Hepatocyte (in vitro differentiated cells): ENCODE results near the gene GUCY1A2. TPM values are rescaled to one million over a fixed set of nuclear protein-coding genes. Genes with fewer than 3 reads are reported as not detected.

ENCODE experiments used
- DNase-seq: peaks from one replicate; pipeline ENCODE4 v3.0.0-alpha.2; 2016; ENCODE audit warnings: low spot score
- H2AFZ ChIP-seq: fragments of 200-600 bp; sonication (generic); 2 replicates; pipeline ENCODE4 v1.6.0; 2016; ENCODE audit warnings: antibody characterized with exemption, mild to moderate bottlenecking
- H3K27ac ChIP-seq: fragments of 200-600 bp; sonication (generic); 2 replicates; pipeline ENCODE4 v1.5.1; 2016; ENCODE audit warnings: mild to moderate bottlenecking
- H3K27me3 ChIP-seq: fragments of 200-600 bp; sonication (generic); 2 replicates; pipeline ENCODE4 v1.6.1; 2016
- H3K36me3 ChIP-seq: fragments of 200-600 bp; sonication (generic); replicated peaks from 2 replicates; pipeline ENCODE4 v1.5.1; 2016; ENCODE audit warnings: low read depth; ENCODE audit not compliant: insufficient read depth
- H3K4me1 ChIP-seq: fragments of 200-600 bp; sonication (generic); 2 replicates; pipeline ENCODE4 v1.5.1; 2016; ENCODE audit warnings: mild to moderate bottlenecking, moderate library complexity; ENCODE audit not compliant: insufficient read depth
- H3K4me2 ChIP-seq: fragments of 200-600 bp; sonication (generic); 2 replicates; pipeline ENCODE4 v1.6.0; 2016
- H3K4me3 ChIP-seq: fragments of 200-600 bp; sonication (generic); 2 replicates; pipeline ENCODE4 v1.5.1; 2016; ENCODE audit warnings: mild to moderate bottlenecking
- H3K79me2 ChIP-seq: fragments of 200-600 bp; sonication (generic); 2 replicates; pipeline ENCODE4 v1.6.0; 2017; ENCODE audit warnings: mild to moderate bottlenecking
- H3K9me2 ChIP-seq: fragments of 200-600 bp; sonication (generic); replicated peaks from 2 replicates; pipeline ENCODE4 v1.6.0; 2017; ENCODE audit warnings: mild to moderate bottlenecking; ENCODE audit not compliant: insufficient read depth
- H3K9me3 ChIP-seq: fragments of 200-600 bp; sonication (generic); 2 replicates; pipeline ENCODE4 v1.5.1; 2016; ENCODE audit warnings: low read depth, mild to moderate bottlenecking
- H4K20me1 ChIP-seq: fragments of 200-600 bp; sonication (generic); 2 replicates; pipeline ENCODE4 v1.6.0; 2016; ENCODE audit warnings: mild to moderate bottlenecking; ENCODE audit not compliant: insufficient read depth, poor library complexity, severe bottlenecking
- EZH2 ChIP-seq: fragments of 200-600 bp; sonication (generic); IDR thresholded peaks from 2 replicates; pipeline ENCODE4 v1.6.1; 2016; ENCODE audit warnings: antibody characterized with exemption, mild to moderate bottlenecking, borderline replicate concordance
- EZH2phosphoT487 ChIP-seq: fragments of 200-600 bp; sonication (generic); IDR thresholded peaks from one replicate; pipeline ENCODE4 v1.6.1; 2018; ENCODE audit warnings: antibody characterized with exemption, mild to moderate bottlenecking, low read depth, moderate library complexity; ENCODE audit not compliant: unreplicated experiment, severe bottlenecking
- WGBS: methylation state at CpG from one replicate; pipeline ENCODE4 v1.1.6; 2016; ENCODE audit warnings: low lambda C conversion rate; ENCODE audit errors: missing lambda C conversion rate; 5-methylcytosine and 5-hydroxymethylcytosine counted together
- polyA plus RNA-seq: library from polyadenylated mRNA; unstranded; fragments of >200 nt; fragmentation: Nextera tagmentation; extraction: Ambion mirVana; gene quantifications from 2 replicates; pipeline ENCODE4 v1.2.1, GENCODE V29; 2016
- total RNA-seq: library from RNA; depleted of rRNA; stranded (reverse); fragments of >200 nt; gene quantifications from 2 replicates; pipeline ENCODE4 v1.2.3, GENCODE V29; 2014
- TF ChIP-seq, protein P1 (sequence below): fragments of 200-600 bp; sonication (generic); IDR thresholded peaks from 2 replicates; pipeline ENCODE4 v1.5.1; 2016; ENCODE audit warnings: antibody characterized with exemption, mild to moderate bottlenecking; ENCODE audit not compliant: poor library complexity

The GUCY1A2 gene
- total and polyA plus RNA-seq, 2 experiments from 2014 or later = 3.3 to 9.1 TPM

DNA sequence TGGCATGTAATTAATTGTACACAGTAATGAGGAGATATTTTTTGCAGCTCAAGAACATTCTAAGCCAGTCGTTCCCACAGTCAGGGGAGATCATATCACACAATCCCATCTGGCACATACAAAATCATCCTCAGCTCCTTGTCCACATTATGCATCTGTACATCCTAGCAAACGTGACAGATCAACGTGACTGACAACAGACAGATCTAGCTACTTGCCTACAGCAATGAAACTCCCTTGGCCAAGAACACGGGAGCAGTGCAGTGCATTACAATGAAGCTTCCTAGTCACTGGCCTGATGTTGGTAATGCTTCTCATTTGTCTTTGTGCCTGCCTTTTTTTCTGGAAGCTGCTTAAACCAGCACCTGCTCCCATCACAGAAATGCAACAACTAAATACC, 24.5 kb upstream of the GUCY1A2 start:
- H3K9me2 ChIP-seq = no peaks in the 10 kb centered on the region
- no peaks in the 10 kb centered on the region for H3K9me3 ChIP-seq
- no peaks in the 10 kb centered on the region for H3K27me3 ChIP-seq
- no peak overlapping the region for H3K27ac ChIP-seq
- no peaks in the 10 kb centered on the region for H3K36me3 ChIP-seq
- H3K4me1 ChIP-seq = no peaks in the 10 kb centered on the region
- DNase-seq = no peak
- H2AFZ ChIP-seq = no peak overlapping the region
- no peak overlapping the region for H3K4me3 ChIP-seq
- H4K20me1 ChIP-seq = no peaks in the 10 kb centered on the region
- TF ChIP-seq, protein P1, sequence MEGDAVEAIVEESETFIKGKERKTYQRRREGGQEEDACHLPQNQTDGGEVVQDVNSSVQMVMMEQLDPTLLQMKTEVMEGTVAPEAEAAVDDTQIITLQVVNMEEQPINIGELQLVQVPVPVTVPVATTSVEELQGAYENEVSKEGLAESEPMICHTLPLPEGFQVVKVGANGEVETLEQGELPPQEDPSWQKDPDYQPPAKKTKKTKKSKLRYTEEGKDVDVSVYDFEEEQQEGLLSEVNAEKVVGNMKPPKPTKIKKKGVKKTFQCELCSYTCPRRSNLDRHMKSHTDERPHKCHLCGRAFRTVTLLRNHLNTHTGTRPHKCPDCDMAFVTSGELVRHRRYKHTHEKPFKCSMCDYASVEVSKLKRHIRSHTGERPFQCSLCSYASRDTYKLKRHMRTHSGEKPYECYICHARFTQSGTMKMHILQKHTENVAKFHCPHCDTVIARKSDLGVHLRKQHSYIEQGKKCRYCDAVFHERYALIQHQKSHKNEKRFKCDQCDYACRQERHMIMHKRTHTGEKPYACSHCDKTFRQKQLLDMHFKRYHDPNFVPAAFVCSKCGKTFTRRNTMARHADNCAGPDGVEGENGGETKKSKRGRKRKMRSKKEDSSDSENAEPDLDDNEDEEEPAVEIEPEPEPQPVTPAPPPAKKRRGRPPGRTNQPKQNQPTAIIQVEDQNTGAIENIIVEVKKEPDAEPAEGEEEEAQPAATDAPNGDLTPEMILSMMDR = no peak
- TF ChIP-seq EZH2 = no peak
- no peak for TF ChIP-seq EZH2phosphoT487
- 81% methylated on average over 4 of the region's 4 CpGs for WGBS
- H3K4me2 ChIP-seq = no peak overlapping the region
- no peaks in the 10 kb centered on the region for H3K79me2 ChIP-seq

DNA sequence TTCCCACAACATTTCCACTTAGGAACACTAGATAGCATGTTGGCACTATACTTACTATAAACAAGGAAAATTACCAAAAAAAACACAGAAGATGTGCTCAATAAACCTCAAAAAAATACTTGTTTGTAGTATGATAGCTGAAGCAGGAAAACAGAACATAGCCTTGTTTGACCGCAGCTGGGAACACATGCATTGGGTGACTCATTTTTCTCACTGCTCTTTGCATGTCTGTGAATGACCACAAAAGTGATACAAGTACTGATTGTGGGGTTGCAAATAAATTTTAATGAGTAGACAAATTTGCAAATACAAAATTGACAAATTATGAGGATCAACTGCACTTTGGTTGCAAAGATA, 22.8 kb upstream of the GUCY1A2 start:
- Histone ChIP-seq H3K4me3 (no peak overlapping the region), H3K9me3 (no peaks in the 10 kb centered on the region), H4K20me1 (no peaks in the 10 kb centered on the region), H3K36me3 (no peaks in the 10 kb centered on the region), H2AFZ (no peak overlapping the region), H3K27ac (no peak overlapping the region), H3K4me2 (no peak overlapping the region), H3K9me2 (no peaks in the 10 kb centered on the region), H3K27me3 (no peaks in the 10 kb centered on the region), H3K79me2 (no peaks in the 10 kb centered on the region), H3K4me1 (no peaks in the 10 kb centered on the region)
- no peak for DNase-seq
- TF ChIP-seq EZH2phosphoT487 = no peak
- 94% methylated on average over 1 of the region's 1 CpG for WGBS

DNA sequence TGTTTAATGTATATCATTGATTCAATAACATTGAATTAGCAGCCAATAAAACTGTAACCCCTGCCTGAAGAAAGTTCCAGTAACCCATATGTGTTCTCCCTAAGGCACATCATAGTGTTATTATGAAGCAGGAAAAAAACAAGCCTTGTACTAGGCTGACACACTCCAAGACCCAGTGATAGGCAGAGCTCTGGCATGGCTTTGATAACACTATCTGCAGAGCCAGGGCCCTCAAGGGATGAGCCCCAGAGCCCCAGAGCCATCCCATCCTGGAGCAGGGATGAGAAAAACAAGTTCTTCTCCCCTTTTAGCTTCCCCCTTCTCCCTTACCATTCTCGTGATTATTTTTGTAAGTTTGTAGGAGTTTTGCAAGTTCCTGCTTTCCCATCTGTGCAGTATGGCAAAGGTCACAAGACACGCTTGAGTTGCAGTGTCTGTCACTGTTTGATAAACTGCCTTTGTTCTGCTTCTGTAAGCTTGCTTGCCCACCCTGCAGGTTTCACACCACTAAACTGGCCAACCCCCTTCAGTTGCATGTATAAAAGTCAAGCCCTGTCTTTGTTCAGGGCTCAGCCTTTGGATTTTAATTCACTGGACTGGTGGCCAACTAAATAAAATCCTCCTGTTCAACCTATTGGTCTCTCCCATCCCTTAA, 22.3 kb upstream of the GUCY1A2 start:
- no peaks in the 10 kb centered on the region for H3K79me2 ChIP-seq
- no peak for DNase-seq
- TF ChIP-seq, protein P1 = no peak
- no peak for TF ChIP-seq EZH2
- no peak for TF ChIP-seq EZH2phosphoT487
- H3K36me3 ChIP-seq = no peaks in the 10 kb centered on the region
- H4K20me1 ChIP-seq = no peaks in the 10 kb centered on the region
- H2AFZ ChIP-seq = no peak overlapping the region
- no peak overlapping the region for H3K4me3 ChIP-seq
- no peak overlapping the region for H3K4me2 ChIP-seq
- WGBS = 81% methylated on average over 2 of the region's 2 CpGs
- H3K27me3 ChIP-seq = no peaks in the 10 kb centered on the region
- H3K9me2 ChIP-seq = no peaks in the 10 kb centered on the region
- H3K4me1 ChIP-seq = no peaks in the 10 kb centered on the region
- no peak overlapping the region for H3K27ac ChIP-seq
- H3K9me3 ChIP-seq = no peaks in the 10 kb centered on the region

DNA sequence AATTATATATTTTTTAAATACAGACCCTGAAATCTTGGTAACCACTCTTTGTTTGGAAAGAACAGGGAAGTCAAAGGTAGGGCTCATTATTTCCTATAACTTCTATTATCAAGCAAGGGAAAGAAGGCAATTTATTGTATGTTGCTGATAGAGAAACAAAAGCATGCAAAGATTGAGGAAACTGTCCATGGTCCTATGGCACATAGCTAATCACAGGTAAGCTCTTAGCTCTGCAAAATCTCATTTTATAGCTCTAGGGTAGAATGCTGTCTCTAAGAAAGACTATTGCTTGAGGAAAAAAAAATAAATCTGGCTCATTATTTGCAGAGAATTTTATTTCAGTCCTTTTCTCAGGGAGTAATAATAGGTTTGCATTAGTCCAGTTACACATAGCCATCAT, 7.4 kb upstream of the GUCY1A2 start:
- Histone ChIP-seq H4K20me1 (no peaks in the 10 kb centered on the region), H3K4me2 (no peak overlapping the region), H3K27ac (no peak overlapping the region), H3K9me3 (no peaks in the 10 kb centered on the region), H3K36me3 (no peaks in the 10 kb centered on the region), H2AFZ (no peak overlapping the region), H3K9me2 (no peaks in the 10 kb centered on the region), H3K4me3 (no peak overlapping the region), H3K79me2 (no peaks in the 10 kb centered on the region), H3K4me1 (no peaks in the 10 kb centered on the region), H3K27me3 (peaks cover 7% of the 10 kb centered on the region)
- TF ChIP-seq, protein P1 = no peak
- TF ChIP-seq EZH2 (no peak), EZH2phosphoT487 (no peak)
- no peak for DNase-seq
